NCI-H1436 treated with DMSO at 0.1 percent for 48 hours (cell line): ENCODE measurements around the gene ACOT7.
"Not testable (repeated sequence)": the region's sequence is repeated elsewhere in the genome, so short reads cannot be mapped to it uniquely, and the experiment has no call there.

Experiments
- DNase-seq: peaks from one replicate; lab custom pipeline; 2025; lab: John Stamatoyannopoulos, UW

ACOT7 gene

GRCh38 chr1:6393400-6394187 is at the start of gene ACOT7:
Gene ACOT7, minus strand, starts transcription at chr1:6393767. Its CDS starts 368 bp downstream, at chr1:6393399.
- peak; percentile 46 for DNase-seq

GRCh38 chr1:6441586-6441985 is 48.0 kb upstream of the ACOT7 start:
- DNase-seq, result no peak

- no peak for DNase-seq
These were observed 46.9 kb upstream of the ACOT7 start for GRCh38 chr1:6440198-6441126.

- no peak for DNase-seq
These were observed 44.5 kb upstream of the ACOT7 start for GRCh38 chr1:6438047-6438525.

- not testable (repeated sequence) for DNase-seq
These were observed 43.6 kb upstream of the ACOT7 start for GRCh38 chr1:6437012-6437700.

GRCh38 chr1:6436277-6436676 is 42.7 kb upstream of the ACOT7 start:
- not testable (repeated sequence) for DNase-seq

DNA sequence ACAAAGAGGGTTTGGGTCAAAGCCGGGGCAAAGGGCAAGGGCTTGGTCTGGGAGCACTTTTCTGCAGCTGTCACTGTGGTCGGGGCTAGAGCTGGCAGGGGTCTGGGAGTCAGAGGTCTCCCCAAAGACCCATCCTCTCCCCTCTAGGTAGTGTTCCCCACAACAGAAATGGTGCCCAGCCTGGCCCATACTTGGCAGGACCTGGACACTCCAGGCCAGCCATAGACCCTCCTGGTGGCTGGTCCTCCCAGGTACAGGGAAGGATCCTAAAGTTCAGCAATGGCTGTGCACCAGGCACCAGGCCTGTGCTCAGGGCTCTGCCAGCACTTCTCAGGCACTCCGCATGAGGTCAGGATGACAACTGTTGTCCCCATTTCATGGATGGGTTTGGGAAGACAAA is 42.0 kb upstream of the ACOT7 start:
- no peak for DNase-seq

DNA sequence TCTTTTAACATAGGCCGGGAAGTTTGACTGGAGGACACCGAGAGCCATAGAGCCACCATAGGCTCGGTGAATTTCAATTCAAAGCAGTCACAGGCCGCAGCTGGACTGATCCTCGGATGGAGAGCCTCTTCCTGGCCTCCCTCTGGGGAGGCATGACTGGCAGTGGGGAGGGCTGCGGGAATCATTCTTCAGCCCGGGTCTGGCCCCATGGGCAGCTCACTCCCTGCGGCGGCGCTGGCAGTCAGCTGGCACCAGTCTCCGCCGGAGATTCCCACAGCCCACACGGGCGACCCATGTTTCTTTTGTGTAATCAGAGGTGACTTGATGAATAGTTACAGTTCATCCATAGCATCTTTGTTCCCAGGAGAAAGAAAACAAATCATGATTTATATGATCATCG is 41.6 kb upstream of the ACOT7 start:
- no peak for DNase-seq

DNA sequence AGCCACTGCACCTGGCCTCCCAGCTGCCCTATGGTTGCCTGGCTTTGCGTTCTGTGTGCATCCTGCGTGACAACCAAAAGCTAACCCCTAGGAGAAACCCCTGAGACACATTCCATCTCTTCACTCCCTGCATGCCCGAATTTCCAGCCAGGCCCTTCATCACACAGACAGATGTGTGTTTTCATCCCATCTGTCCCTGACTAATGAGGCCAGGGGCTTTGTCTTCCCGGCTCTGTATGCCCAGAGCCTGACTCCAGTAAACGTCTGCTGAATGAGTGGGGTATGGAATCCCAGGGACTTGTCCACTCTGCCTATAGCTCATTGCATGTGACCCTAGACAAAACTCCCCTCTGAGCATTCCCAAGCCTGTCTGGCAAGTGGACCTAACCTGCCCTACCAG is 40.6 kb upstream of the ACOT7 start:
- no peak for DNase-seq

DNA sequence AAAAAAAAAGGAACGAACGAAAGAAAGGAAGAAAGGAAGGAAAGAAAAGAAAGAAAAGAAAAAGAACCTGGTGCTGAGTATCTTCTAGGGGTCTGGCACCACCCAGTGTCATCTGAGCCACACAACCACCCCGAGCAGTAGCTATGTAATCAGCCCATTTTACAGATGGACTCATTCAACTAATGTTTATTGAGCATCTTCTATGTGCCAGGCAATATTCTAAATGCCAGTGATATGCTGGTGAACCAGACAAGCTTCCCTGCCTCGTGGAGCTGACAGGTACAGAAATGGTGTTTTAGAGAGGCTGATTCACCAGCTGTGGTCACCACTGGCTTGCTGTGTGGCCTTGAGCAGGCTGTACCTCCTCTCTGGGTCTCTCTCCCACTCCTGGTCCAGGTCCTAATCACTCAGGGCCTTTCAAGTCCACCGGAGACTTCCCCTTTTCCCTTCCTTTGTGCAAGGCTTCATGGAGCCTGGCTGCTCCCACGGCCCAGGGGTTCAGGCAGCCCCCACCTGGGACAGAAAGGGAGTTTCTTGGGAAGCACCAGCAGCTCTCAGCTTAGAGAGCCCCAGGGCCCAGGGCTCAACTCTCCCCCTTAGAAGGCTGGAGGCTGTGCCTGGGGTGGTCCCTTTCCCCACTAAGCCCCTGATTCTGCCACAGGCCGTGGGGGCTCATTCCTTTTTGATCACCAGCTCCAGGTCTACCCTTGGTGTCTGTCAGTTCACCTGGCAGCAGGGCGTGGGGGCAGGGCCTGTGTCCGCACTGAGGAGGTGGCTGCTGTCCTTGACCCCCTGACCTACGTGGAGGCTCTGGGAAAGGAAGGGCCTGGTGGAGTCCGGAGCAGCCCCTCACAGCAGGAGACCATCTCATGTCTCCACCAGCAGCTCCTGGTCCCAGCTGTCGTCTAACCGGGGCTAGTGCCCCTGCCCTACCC is 38.3 kb upstream of the ACOT7 start:
- DNase-seq, result not testable (repeated sequence)

GRCh38 chr1:6429660-6430411 is 36.3 kb upstream of the ACOT7 start:
- not testable (repeated sequence) for DNase-seq

DNA sequence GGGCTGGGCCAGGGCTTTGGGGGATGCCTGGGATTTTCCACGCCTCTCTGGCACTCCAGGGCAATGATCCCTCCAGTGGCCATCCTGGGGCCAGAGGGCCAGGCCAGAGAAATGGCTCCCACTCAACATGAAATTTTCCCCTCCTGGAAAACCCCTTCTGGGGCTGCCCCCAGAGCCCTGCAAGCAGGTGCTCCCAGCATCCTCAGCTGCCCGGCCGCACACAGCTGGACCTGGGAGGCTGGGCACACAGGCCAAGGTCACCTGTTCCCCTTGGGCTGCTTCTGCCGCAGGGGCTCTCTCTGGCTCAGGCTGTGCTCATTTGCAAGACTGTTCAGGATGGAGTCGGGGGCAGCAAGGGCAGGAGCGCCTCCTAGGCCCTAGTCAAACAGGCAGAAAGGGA is 34.9 kb upstream of the ACOT7 start:
- not testable (repeated sequence) for DNase-seq

DNA sequence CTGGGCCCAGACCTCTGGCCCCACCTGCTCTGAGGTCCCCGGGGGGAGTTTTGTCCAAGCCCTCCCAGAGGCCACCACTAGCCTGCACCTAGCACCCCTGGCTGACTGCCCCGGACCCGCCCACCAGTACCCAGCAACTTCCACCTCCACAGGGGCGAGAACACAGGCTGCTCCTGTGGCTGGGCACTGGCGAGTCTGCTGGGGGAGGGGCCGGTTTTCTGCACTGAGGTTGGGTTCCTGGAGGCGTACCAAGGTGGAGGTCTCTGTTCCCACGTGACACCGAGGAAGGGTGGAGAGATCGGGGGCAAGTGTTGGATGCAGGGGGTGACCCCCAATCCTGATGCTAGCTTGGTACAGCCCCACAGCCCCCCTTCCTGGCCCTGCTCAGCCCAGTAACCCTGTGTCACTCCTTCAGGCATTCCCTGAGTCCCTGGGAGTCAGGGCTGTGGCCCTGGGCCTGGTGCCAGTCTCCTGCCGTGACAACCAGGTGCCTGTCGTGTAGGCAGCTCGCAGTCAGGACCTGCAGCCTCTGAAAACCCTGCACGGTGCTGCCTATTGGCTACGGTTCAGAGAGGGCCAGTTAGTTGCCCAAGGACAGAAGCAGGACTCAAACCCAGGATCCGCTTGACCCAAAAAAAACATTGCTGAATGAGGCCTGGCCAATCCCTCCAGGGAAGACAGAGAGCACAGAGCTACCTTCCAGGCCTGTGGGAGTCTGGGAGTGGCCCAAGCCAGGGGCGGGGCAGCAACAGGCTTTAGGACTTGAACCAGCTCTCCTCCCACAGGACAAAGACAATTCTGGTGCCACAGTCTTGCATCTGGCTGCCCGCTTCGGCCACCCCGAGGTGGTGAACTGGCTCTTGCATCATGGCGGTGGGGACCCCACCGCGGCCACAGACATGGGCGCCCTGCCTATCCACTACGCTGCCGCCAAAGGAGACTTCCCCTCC is 34.1 kb upstream of the ACOT7 start:
- no peak for DNase-seq

DNA sequence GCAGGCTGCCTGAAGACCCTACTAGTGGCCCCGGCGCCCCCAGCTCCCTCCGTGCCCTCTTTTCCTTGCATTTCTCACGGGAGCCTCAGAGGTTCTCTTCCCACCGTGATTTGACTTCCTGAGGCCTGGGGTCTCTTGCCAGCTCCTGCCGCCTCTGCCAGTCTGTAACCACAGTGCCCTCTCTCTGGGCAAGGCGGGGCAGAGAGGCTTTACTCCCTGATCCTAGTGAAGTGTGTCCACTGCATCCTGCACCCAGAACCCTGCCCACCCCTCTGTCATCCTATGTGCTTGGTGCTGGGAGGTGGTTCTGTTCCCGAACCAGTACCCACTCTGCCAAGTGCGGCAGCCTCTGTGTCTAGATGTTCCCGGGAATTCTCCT is 33.4 kb upstream of the ACOT7 start:
- no peak for DNase-seq

DNA sequence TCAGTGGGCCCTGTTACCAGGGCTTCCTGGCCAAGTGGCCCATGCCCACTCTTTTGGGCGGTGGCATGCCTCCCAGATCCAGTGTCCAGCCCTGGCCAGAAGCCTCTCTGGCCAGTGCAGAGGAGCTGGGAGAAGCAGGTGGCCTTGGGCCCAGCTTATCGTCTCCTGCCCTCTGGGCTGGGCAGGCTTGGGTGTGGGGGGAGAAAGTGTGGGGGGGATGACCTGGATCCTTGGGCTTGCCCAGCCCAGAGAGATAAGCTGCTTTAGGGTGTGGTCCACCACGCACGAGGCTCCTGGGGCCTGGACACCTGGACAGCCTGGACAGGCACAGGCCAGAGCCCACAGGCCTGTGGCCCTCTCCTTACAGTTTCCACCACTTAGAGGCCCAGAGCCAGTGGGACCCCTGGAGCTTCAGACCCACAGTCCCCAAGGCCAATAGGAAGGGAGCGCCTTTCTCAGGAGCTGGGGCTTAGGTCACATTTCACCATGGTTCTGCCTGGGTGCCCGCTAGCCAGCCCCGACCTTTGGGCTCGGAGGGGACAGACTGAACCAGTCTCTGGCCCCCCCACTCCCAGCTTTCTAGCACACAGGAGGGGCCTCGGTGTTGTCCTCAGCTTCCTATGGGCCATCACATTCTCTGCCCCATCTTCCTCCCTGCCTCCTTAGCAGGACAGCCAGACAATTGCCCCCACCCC is 32.9 kb upstream of the ACOT7 start:
- no peak for DNase-seq

DNA sequence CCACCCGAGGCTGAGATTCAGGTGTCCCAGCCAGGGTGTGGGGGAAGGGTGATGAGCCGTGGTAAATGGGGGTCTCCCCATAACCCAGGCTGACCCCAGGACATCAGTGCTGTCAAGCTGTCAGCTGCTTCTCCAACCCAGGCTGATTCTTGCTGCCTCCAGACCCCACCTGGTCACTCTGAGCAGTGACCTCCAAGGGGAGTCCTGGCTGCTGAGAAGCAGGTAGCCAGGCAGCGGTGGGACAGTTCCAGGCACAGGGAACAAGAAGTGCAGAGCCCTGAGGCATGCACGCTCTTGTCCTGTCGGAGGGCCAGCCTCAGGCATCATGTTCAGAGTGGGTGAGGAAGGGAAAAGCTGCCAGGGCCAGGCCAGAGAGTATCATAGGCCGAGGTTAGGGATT is 32.1 kb upstream of the ACOT7 start:
- DNase-seq, result no peak

- no peak for DNase-seq
These were observed 31.3 kb upstream of the ACOT7 start, which contains the start of gene ESPN for GRCh38 chr1:6424619-6425593. Gene ESPN, plus strand, starts transcription at chr1:6424776. Its CDS starts 180 bp downstream, at chr1:6424956.
